Mucosa of descending colon (tissue), 3 donors: ENCODE results near the gene NEBL. TPM values are rescaled to one million over a fixed set of nuclear protein-coding genes. Genes with fewer than 3 reads are reported as not detected.

Experiments used
- ATAC-seq: fragments of 200-7000 bp; cut with Tn5 transposase; one replicate; pipeline ENCODE4 v1.9.1; 2020; ENCODE audit warnings: mild to moderate bottlenecking, moderate library complexity
- DNase-seq, 3 donors: peaks; one replicate each; pipeline ENCODE4 v3.0.0-alpha.2; 2020
- H3K36me3 ChIP-seq: fragments of 200-600 bp; one replicate; pipeline ENCODE4 v1.8.0; 2021; ENCODE audit warnings: low read depth, mild to moderate bottlenecking
- H3K4me1 ChIP-seq: fragments of 200-600 bp; one replicate; pipeline ENCODE4 v1.8.0; 2021; ENCODE audit warnings: low read depth, mild to moderate bottlenecking
- H3K4me3 ChIP-seq: fragments of 200-600 bp; one replicate; pipeline ENCODE4 v1.8.0; 2021; ENCODE audit warnings: mild to moderate bottlenecking
- H3K9me3 ChIP-seq: fragments of 200-600 bp; one replicate; pipeline ENCODE4 v1.8.0; 2021; ENCODE audit warnings: mild to moderate bottlenecking
- intact Hi-C, 2 donors: fragments of 100-400 bp; cut with DNase I in 1 of 2; cut with micrococcal nuclease in 1 of 2; formaldehyde crosslinking; loops; one replicate each; pipeline versions ENCODE4 v1.11.0 to v1.11.1; 2022; cut with DNase I, micrococcal nuclease
- total RNA-seq, 3 donors: library from RNA; stranded (reverse); fragmentation: NEBNext Ultra II Directional in 2 of 3; extraction: Animal tissue kit (Norgen Biotek cat#: 25700) in 2 of 3; gene quantifications; one replicate each; pipeline versions ENCODE4 v1.2.1 to v1.2.4, GENCODE V29; 2021 to 2023
- TF ChIP-seq, protein P1 (sequence below): fragments of 200-600 bp; IDR thresholded peaks from one replicate; pipeline ENCODE4 v1.8.0; 2022; ENCODE audit warnings: antibody characterized with exemption, mild to moderate bottlenecking
- donor health status: DM: no; HTN: no; CAD: no; lungs with moderate emphysema.
- donor health status: DM: no; HTN: no; CAD: no.
- donor health status: DM: no; HTN: yes; CAD: no.

NEBL gene
- total RNA-seq, 3 donors from 2014 or later: 5.7 to 22.0 (median 14.7) TPM

DNA sequence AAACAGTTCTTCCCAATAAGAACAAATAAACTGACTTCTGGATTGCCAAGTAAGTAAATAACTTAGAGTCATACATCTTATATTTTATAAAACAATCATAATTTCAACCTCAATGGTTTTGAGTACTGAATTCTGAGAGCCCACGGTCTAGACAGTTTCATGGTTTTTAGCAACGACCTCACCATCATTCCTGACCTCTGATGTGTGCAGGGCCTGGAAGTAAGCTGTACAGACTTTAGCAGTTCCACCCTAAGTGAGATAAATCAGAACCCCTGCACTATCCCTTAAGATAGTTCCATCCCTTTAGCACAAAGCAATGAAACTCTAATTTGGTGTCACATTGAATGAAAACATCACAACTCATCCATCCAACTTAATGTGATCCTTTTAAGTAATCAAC, 86.0 kb downstream of the NEBL start:
- Histone ChIP-seq H3K36me3 (no peaks in the 10 kb centered on the region), H3K4me1 (no peaks in the 10 kb centered on the region), H3K4me3 (no peak overlapping the region), H3K9me3 (no peaks in the 10 kb centered on the region)
- DNase-seq (no peak), ATAC-seq (no peak)
- intact Hi-C loops: no loop called here
- TF ChIP-seq, protein P1, sequence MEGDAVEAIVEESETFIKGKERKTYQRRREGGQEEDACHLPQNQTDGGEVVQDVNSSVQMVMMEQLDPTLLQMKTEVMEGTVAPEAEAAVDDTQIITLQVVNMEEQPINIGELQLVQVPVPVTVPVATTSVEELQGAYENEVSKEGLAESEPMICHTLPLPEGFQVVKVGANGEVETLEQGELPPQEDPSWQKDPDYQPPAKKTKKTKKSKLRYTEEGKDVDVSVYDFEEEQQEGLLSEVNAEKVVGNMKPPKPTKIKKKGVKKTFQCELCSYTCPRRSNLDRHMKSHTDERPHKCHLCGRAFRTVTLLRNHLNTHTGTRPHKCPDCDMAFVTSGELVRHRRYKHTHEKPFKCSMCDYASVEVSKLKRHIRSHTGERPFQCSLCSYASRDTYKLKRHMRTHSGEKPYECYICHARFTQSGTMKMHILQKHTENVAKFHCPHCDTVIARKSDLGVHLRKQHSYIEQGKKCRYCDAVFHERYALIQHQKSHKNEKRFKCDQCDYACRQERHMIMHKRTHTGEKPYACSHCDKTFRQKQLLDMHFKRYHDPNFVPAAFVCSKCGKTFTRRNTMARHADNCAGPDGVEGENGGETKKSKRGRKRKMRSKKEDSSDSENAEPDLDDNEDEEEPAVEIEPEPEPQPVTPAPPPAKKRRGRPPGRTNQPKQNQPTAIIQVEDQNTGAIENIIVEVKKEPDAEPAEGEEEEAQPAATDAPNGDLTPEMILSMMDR: no peak

DNA sequence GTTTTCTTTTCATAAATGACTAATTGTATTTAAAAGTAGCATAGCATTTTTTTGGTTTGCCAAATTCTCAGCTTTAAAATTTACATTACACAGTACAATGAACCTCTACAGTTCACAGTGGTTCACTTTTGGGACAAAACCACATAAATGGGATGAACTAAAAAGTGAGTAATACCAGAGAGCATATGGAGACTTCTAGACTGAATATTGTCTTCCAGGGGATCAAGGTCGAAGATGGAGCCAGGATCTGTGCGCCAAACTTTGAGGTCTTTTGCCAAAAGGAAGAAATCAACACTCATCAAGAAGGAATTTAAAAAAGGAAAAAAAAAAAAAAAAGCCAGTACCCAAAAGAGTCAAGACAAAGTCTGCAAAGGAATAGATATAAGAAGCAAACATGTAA, 87.5 kb downstream of the NEBL start:
- ATAC-seq (no peak), DNase-seq (no peak)
- Histone ChIP-seq H3K4me1 (no peaks in the 10 kb centered on the region), H3K36me3 (no peaks in the 10 kb centered on the region), H3K9me3 (no peaks in the 10 kb centered on the region), H3K4me3 (no peak overlapping the region)
- TF ChIP-seq, protein P1: no peak
- intact Hi-C loops: no loop called here

DNA sequence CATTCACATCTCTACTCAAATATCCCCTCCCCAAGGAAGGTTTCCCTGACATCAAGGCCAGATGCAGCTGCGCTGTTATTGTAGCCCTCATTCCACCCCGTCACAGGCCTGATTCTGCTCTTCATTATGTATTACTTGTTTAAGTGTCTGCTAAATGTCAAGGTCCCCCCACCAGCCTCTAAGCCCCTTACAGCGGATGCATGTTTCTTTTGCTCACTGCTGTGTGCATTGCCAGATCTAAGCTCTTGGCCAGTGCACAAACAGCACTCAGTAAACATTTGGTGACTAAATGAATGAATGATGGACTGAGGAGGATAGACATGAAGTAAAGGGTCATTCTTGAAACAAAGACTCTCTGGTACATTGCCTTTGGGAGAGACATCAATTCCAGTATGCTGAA, 90.6 kb downstream of the NEBL start:
- intact Hi-C loops: no loop called here
- H3K4me1 ChIP-seq: no peaks in the 10 kb centered on the region
- H3K36me3 ChIP-seq: no peaks in the 10 kb centered on the region
- no peak overlapping the region for H3K4me3 ChIP-seq
- DNase-seq: no peak
- TF ChIP-seq, protein P1: no peak
- no peaks in the 10 kb centered on the region for H3K9me3 ChIP-seq
- no peak for ATAC-seq

DNA sequence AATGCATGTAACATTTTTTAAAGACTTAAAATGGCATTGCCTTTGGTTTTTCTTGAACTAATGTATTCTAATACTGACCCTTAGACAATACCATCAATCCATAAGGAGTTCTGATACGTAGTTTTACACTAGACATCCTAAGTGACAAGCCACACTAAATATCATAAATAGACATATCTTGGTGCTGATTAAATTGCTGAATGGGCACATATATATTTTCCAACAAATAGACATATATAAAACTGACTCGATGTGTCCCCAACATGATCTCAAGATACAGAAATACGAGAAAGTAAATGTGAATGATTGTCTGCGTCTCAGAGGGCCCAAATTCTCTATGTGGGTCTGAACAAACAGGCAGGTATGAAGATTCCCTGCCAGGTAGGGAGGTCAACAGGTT, 99.8 kb downstream of the NEBL start:
- H3K4me1 ChIP-seq: no peaks in the 10 kb centered on the region
- ATAC-seq (no peak), DNase-seq (no peak)
- intact Hi-C loops: no loop called here
- no peaks in the 10 kb centered on the region for H3K9me3 ChIP-seq
- H3K4me3 ChIP-seq: no peak overlapping the region
- TF ChIP-seq, protein P1: no peak
- no peaks in the 10 kb centered on the region for H3K36me3 ChIP-seq

GRCh38 chr10:20795391-20795790, 101.7 kb downstream of the NEBL start:
- ATAC-seq (no peak), DNase-seq (no peak)
- intact Hi-C loops: no loop called here
- TF ChIP-seq, protein P1: no peak
- Histone ChIP-seq H3K4me1 (no peaks in the 10 kb centered on the region), H3K4me3 (no peak overlapping the region), H3K36me3 (no peaks in the 10 kb centered on the region), H3K9me3 (no peaks in the 10 kb centered on the region)

- Histone ChIP-seq H3K36me3 (no peaks in the 10 kb centered on the region), H3K4me1 (no peaks in the 10 kb centered on the region), H3K4me3 (no peak overlapping the region), H3K9me3 (no peaks in the 10 kb centered on the region)
- intact Hi-C loops: no loop called here
- ATAC-seq (no peak), DNase-seq (no peak)
- TF ChIP-seq, protein P1: no peak
Observed at GRCh38 chr10:20785174-20785573, 111.9 kb downstream of the NEBL start.
